HG02588 (cell line): Measurements from ENCODE around the gene TOPAZ1.

Experiments
- ATAC-seq: cut with Tn5 transposase; IDR thresholded peaks from one replicate; pipeline ENCODE4 v1.9.1; 2021; ENCODE audit warnings: mild to moderate bottlenecking, moderate library complexity; ENCODE audit not compliant: unreplicated experiment

TOPAZ1 gene

GRCh38 chr3:44241706-44242105, at the start of gene TOPAZ1:
TSS of gene TOPAZ1 (plus strand) at chr3:44241886. CDS start at chr3:44242054, 168 bp downstream.
- no peak for ATAC-seq

DNA sequence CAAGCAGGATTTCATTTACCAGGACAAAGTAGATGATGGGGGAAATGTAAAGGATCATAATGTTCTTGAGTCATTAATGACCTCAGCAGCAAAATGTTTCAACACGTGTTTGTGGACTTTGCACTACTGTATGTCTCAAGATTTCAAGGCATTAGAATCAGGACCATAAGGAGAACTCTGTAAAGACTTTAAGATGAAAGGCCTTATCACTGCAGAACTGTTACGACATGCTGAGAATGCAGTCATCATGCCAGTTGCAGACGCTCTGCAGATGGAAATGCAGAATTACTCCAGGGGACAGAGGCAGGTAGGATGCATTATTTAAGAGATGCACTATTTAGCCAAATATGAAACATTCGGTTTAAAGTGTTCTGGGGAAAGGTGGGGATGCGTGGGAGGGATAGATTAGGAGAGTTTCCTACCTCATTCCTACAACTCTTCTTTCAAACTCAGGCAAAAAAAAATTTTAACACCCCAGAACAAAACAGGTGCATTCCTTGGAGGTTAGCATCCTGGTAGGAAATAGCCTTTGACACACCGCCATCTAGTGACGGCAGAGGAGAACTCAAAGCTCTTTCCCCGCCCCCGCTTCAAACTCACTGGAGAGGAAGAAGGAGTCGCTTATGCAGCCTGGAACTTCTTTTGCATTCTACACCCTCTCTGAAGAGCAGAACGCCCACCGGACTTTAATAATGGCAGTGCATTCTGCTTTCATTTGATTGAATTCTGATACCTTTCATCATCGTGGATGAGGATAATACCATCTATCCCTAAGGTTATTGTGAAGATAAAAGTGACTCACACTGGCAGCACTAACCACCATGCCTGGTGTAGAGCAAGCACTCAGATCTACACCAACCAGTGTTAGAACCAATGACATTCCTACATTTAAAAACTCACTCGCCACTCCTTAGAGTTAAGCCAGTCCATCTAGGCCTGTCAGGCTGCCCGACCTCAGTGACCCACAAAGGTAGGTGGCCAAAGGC, 43.1 kb upstream of the TOPAZ1 start:
- ATAC-seq = no peak

GRCh38 chr3:44206261-44206660, 35.4 kb upstream of the TOPAZ1 start:
- ATAC-seq = no peak

DNA sequence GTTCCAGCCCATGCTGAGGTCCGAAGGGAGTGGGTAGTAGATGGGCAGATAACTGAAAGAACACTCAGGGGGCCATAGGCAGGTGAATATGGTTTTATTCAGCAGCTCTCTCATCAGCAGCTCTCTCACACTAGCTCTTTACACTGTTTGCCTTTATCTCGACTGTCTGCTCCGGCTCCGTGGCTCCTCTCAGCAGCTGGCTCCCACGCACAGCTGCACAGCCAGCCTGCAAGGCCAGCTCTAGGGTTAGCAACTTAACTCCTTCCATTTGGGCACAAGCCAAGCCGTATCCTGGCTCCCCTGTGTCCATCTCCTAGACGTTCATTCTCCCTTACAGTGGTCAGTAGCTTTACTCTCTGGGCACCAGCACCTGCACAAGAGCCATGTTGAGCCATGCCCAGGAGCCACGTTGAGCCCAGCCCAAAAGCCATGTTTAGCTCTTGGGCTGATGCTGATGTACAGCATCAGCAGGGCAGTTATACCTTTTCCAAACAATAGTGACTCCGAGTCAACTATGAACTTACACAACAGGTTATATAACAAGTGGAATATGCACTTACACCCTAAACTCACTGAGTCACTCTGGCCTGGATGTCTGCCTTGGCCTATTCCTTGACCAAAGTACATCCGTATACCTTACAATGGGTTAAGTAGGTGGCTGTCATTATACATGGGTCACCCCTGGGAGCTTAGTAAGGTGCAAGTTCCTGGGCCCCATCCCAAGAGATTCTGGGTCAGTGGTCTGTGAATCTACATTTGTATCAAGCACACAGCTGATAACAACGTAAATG, 34.6 kb upstream of the TOPAZ1 start:
- no peak for ATAC-seq

DNA sequence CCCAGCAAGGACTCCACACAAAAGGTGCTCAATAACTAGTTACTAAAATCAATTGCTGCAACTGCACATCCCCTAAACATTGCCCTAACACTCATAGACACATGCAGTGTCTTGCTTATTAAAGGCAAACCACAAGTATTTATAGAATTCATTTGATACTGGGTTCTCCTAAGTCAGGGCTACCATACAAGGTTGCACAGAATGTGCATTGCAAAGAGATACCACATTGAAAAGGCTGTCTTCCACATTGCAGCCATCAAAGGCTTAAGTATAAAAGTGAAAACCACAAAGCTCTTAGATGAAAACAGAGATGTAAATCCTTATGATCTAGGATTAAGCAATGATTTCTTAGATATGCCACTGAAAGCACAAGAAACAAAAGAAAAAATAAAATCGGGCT, 33.6 kb upstream of the TOPAZ1 start:
- ATAC-seq = no peak

DNA sequence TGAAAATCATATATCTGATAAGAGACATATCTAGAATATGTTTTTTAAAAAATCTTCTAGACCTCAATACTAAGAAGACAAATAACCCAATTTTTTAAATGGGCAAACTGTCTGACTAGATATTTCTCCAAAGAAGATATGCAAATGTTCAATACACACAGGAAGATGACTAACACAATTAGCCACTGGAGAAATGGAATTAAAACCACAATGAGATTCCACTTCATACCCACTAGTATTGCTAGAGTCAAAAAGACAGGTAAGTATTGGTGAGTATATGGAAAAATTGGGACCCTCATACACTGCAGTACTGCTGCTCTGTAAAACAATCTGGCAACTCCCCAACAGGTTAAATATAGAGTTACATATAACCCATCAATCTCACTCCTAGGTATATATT, 33.1 kb upstream of the TOPAZ1 start:
- ATAC-seq = no peak

DNA sequence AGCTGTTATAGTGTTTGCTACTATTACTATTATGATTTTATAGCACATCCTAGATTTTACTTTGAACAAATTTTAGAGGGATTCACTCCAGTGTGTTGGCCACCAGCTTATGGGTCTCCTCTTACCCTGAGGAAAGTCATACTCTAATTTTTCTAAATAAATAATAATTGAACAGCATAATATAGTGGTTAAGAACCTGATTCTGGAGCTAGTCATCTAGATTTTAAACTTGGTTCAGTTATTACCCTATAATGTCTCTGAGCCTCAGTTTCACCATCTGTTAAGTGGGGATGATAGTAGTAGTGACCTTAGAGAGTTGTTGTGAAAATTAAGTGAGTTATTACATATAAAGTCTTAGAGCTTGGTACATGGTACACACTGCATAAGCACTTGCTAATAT, 30.7 kb upstream of the TOPAZ1 start:
- ATAC-seq = no peak

DNA sequence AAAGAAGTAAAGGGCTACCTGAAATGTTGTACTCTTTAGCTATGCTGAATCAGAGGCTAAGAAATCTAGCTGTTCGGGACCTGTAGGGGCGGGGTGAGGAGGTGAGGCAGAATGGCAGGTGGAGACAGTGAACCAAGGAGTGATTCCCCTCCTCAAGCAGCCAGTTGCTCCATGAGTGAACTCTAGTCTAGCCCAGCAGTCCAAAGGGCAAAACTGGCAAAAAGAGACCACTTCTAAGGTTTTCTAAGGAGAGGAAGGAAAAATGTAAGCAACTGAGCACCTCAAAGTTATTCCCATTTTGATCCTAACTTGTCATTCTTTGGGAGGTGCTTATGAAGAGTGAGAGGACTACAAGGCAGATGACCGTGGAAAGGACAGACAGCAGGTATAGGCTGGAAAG, 19.3 kb upstream of the TOPAZ1 start:
- no peak for ATAC-seq

GRCh38 chr3:44223299-44223698, 18.4 kb upstream of the TOPAZ1 start:
- no peak for ATAC-seq

- ATAC-seq = no peak
Measured at GRCh38 chr3:44224131-44224530, 17.6 kb upstream of the TOPAZ1 start.

DNA sequence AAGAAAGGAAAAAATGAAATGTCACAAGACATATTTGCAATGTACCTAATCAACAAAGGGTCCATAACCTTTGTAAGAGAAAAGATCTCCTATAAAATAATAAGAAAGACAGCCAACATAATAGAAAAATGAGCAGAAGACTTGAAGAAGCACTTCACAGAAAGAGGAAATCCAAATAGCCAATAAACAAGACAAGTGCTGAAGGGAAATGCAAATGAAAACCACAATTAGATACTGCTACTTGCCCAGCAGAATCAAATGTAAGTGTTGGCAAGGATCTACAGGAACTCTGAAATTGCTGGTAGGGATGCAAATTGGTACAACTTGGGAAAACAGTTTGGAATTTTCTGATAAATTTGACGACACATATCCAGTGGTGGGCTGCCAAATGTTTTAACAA, 15.1 kb upstream of the TOPAZ1 start:
- ATAC-seq = no peak

GRCh38 chr3:44227632-44228031, 14.1 kb upstream of the TOPAZ1 start:
- ATAC-seq = no peak

DNA sequence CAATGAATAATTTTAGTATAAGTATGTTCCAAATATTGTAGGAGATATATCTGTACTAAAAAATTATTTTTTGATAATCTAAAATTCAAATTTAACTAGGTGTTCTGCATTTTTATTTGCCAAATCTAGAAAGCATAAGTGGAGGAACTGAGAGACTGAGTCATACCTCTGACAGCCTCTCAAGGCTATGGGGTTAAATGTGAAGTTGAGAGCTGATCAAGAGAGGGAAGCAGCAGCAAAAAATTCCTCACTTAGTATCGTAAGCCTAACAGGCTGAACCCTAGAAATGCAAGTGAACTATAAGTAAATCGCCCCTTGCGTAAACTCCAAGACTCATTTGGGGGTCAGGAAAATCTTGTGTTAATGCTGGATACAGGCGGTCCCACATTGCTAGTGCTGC, 12.8 kb upstream of the TOPAZ1 start:
- no peak for ATAC-seq

GRCh38 chr3:44232407-44232806, 9.3 kb upstream of the TOPAZ1 start:
- no peak for ATAC-seq

GRCh38 chr3:44234648-44235268, 6.9 kb upstream of the TOPAZ1 start:
- no peak for ATAC-seq

DNA sequence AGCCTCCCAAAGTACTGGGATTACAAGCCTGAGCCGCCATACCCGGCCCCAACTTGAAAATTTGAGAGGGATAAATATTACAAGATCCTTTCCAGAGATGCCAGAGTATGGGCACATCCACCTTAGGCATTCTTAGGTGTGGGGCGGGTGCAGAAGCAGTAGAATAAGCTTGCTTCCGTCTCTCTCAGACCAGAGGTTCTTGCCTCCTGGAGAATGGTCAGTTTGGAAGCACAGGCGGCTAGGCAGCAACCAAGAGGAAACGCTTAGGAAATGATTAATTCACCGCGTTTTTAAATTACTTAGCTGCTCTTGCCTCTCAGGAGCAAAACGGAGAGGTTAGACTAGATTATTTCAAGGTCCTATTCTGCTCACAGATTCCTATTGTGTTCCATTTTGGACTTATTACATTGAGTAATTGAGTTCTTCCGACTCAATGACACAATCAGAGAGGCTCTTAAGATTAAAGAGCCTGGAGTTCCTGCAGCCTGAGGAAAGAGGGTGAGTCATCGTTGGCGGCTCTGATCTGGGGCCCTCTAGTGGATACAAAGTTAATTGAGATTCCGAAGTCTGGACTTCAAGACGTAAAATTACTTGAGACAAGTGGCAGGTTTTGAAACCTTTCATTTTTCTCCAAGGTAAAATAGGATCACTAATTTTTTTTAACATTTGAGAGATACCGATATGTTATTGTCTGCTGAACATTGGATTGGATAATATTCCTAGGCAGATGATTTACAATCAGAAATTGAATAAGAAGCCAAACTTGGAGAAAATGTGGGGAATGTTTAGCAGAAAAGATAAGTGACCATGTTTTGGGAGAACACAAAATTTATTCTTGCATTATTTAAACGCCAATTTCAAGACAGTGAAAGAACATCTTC, 5.8 kb upstream of the TOPAZ1 start:
- ATAC-seq = no peak

GRCh38 chr3:44236485-44236908, 5.2 kb upstream of the TOPAZ1 start:
- ATAC-seq = no peak

DNA sequence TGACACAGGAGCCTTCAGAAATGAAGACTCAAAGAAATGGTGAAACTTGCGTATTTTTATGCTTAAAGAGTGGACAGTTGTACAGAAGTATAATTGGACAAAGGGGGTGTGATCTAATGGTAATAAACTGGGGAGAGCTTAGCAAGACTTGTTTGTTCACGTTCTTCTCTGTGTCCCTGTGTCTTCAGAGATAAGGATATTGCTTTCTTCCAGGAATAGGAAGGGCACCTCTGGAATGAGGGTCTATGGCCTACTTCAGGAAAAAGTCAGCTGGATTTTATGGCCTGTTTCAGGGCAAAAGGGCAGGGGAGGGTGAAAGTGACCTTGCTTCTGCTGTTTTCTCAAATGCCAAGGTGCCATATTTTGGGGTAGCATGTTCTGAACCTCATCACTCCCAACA, 4.5 kb upstream of the TOPAZ1 start:
- ATAC-seq = no peak

DNA sequence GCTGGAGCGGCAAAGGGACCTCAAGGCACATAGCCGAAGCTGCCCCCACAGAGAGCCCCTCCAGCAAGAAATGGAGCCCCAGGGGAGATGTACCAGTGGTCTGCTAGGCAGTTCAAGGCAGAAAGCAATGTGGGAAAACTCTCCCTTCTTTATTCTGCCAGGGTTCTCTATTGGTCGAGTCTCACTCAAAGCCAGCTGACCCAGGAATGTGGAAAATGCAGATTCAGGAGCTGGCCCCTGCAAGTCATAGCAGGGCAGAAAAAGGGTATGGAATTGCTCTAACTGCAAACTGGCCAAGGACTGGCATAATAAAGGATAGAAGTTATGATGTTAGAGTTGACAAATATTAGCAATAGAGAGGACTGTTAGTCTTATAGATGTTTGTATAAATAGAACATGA, 4.0 kb upstream of the TOPAZ1 start:
- ATAC-seq = no peak

GRCh38 chr3:44238889-44239288, 2.8 kb upstream of the TOPAZ1 start:
- no peak for ATAC-seq
